GM21619 (cell line): ENCODE data around the gene RICTOR.
"Not testable (repeated sequence)": the region's sequence is repeated elsewhere in the genome, so short reads cannot be mapped to it uniquely, and the experiment has no call there.

Experiments
- ATAC-seq: cut with Tn5 transposase; IDR thresholded peaks from one replicate; pipeline ENCODE4 v1.9.1; 2021; ENCODE audit not compliant: unreplicated experiment

Gene RICTOR

GRCh38 chr5:39015743-39016586, 58.2 kb downstream of the RICTOR start:
- ATAC-seq, result no peak

GRCh38 chr5:39014561-39014960, 59.6 kb downstream of the RICTOR start:
- no peak for ATAC-seq

GRCh38 chr5:39013938-39014337, 60.3 kb downstream of the RICTOR start:
- no peak for ATAC-seq

GRCh38 chr5:39010958-39011357, 63.2 kb downstream of the RICTOR start:
- ATAC-seq, result not testable (repeated sequence)

- no peak for ATAC-seq
Measured at GRCh38 chr5:39009981-39010380, 64.2 kb downstream of the RICTOR start.

- no peak for ATAC-seq
Measured at GRCh38 chr5:39009280-39009679, 64.9 kb downstream of the RICTOR start.

GRCh38 chr5:39006650-39007049, 67.5 kb downstream of the RICTOR start:
- no peak for ATAC-seq

GRCh38 chr5:39005566-39006232, 68.5 kb downstream of the RICTOR start:
- no peak for ATAC-seq

GRCh38 chr5:39001683-39002082, 72.5 kb downstream of the RICTOR start:
- no peak for ATAC-seq

- ATAC-seq, result no peak
Measured at GRCh38 chr5:38999037-38999436, 75.2 kb downstream of the RICTOR start.

- ATAC-seq, result no peak
Measured at GRCh38 chr5:38997591-38997990, 76.6 kb downstream of the RICTOR start.

GRCh38 chr5:38996123-38996522, 78.1 kb downstream of the RICTOR start:
- no peak for ATAC-seq

- ATAC-seq, result no peak
Measured at GRCh38 chr5:38994324-38994927, 79.8 kb downstream of the RICTOR start.

- ATAC-seq, result not testable (repeated sequence)
Measured at GRCh38 chr5:38989974-38990719, 84.1 kb downstream of the RICTOR start.

- ATAC-seq, result no peak
Measured at GRCh38 chr5:38985909-38986452, 88.2 kb downstream of the RICTOR start.

GRCh38 chr5:38979535-38979934, 94.7 kb downstream of the RICTOR start:
- ATAC-seq, result no peak

GRCh38 chr5:38978036-38978435, 96.2 kb downstream of the RICTOR start:
- no peak for ATAC-seq

- no peak for ATAC-seq
Measured at GRCh38 chr5:38968665-38969064, 105.5 kb downstream of the RICTOR start.

- no peak for ATAC-seq
Measured at GRCh38 chr5:38961691-38962090, 112.5 kb downstream of the RICTOR start.

GRCh38 chr5:38953426-38954012, 120.7 kb downstream of the RICTOR start:
- ATAC-seq, result no peak

- ATAC-seq, result no peak
Measured at GRCh38 chr5:38948501-38948900, 125.7 kb downstream of the RICTOR start.
